Measurements from ENCODE around the gene GNG11.
"Not testable (repeated sequence)": the region's sequence is repeated elsewhere in the genome, so short reads cannot be mapped to it uniquely, and the experiment has no call there.

GRCh38 chr7:93915206-93915842, 6.2 kb upstream of the GNG11 start:
- TF ChIP-seq CTCF (IDR thresholded peaks at IDR 0.05 in 2 of 3, conservative IDR thresholded peaks at IDR 0.05 in 1 of 3; ENCODE audit: borderline replicate concordance in 1 of 3, insufficient read depth in 1 of 3, low read depth in 2 of 3, low read length in 2 of 3); POLR2AphosphoS5 (IDR thresholded peaks at IDR 0.05; ENCODE audit: low read depth, low read length); POLR2A (IDR thresholded peaks at IDR 0.05; ENCODE audit: borderline replicate concordance, extremely low read depth, insufficient read depth, insufficient read length); RAD21 (IDR thresholded peaks at IDR 0.05; ENCODE audit: low read depth); TCF7L2 (IDR thresholded peaks at IDR 0.05; ENCODE audit: borderline replicate concordance, extremely low read depth, insufficient read depth, insufficient read length); JUND (IDR thresholded peaks at IDR 0.05); ATF3 (IDR thresholded peaks at IDR 0.05); EZH2 (IDR thresholded peaks at IDR 0.05); REST (IDR thresholded peaks at IDR 0.05; ENCODE audit: low read depth); SRF (IDR thresholded peaks at IDR 0.05; ENCODE audit: low read depth); YY1 (IDR thresholded peaks at IDR 0.05; ENCODE audit: extremely low read depth, insufficient replicate concordance, low read depth, low read length): not testable (repeated sequence)

Data from HCT116 (cell line).